Measurements from ENCODE around the gene FAM135A.
"Not testable (repeated sequence)": the region's sequence is repeated elsewhere in the genome, so short reads cannot be mapped to it uniquely, and the experiment has no call there.

Gene FAM135A

DNA sequence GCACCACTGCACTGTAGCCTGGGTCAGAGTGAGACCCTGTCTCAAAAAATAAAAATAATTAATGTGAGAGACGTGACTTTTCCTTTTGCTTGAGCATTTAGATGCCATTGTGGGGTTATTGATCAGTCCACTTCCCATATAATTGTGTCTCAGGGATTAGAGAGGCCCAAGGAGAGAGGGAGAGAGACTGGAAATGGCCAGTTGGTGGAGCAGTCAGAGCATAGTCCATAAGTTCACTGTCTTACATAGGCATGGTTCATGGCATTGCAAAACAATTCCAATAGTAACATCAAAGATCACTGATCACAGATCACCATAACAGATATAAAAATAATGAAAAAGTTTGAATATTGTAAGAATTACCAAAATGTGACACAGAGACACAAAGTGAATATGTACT, 138.3 kb downstream of the FAM135A start:
- no peak for DNase-seq

DNA sequence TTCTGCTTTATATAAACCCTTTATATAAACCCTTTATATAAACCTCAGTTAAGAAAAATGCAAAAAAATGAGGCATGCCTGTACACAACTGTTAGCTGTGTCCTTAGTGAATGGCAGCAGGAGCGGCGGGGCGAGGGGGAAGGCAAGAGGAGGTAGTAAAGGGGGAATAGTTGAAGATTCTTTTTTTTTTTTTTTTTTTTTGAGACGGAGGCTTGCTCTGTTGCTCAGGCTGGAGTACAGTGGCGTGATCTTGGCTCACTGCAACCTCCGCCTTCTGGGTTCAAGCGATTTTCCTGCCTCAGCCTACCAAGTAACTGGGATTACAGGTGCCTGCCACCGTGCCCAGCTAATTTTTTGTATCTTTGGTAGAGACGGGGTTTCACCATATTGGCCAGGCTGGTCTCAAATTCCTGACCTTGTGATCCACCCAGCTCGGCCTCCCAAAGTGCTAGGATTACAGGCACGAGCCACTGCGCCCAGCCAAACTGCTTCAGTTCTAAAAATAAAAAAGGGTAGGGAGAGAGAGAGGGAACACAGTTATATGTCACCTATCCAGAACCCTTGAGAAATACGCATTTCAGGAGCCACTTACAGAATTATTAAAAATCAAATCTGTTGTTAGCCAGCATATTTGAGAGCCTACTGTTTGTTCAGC, 139.1 kb downstream of the FAM135A start:
- not testable (repeated sequence) for DNase-seq

DNA sequence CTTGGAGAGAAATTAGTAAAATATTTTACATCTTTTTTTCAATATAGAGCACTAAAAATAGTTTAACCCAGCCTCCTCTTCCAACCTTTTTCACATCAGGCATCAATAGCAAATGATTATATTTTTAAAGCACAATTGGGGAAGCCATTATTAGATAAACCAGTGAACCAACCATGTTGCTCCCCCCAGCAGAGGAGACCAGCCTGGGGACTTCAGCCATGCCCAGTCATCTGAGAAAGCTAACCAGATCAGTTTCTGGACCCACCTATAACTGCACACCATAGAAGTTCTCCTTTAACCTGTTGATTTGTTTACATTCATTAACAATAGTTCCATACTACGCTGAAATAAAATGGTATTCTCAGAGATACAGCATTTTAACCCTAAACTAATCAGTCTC, 139.7 kb downstream of the FAM135A start:
- DNase-seq: no peak

DNA sequence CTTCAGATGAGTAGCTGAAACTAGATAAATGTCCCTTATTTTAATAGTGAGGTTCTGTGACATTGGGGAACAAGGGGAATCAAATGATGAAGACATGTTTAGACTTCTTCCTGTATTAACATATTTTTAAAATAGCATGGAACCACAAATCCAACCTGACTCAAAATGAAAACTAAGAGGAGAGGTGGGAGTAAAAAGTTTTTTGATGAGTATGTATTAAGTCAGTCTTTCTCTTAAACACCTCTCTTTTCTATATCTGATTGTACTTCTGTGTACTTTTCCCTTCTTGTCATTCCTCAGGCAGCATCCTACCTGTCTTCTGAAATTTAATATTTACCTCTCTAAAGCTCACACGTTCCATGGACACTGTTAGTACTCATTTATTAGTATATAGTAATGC, 144.7 kb downstream of the FAM135A start:
- no peak for DNase-seq

DNA sequence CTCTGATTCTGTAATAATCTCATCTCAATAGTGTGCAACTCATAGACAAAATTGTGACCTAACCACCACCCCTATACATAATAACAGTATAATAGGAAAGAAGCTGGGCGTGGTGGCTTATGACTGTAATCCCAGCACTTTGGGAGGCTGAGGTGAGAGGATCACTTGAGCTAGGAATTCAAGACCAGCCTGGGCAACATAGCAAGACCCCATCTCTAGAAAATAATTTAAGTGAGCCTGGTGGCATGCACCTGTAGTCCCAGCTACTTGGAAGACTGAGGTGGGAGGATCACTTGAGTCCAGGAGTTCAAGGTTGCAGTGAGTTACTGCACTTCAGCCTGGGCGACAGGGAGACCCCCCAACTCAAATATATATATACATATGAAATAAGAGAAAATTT, 149.1 kb downstream of the FAM135A start:
- DNase-seq: not testable (repeated sequence)

DNA sequence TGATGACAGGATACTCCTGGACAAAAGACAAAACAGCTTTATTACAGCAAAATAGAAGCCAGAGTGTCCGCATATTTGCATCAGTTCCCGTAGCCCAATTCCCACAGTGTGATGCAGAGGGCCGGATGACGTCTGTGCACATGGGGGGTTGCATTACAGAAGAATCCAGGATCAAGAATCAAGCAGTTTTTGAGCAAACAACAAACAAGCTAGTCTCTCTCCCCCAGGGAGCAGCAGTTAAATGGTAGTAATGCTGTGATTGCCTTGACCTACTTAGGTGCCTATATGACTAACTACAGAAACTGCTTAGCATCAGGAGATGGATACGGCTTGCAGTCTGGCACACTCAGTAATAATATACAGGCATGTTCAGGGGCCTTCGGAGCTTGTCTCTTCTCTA, 150.2 kb downstream of the FAM135A start:
- no peak for DNase-seq

DNA sequence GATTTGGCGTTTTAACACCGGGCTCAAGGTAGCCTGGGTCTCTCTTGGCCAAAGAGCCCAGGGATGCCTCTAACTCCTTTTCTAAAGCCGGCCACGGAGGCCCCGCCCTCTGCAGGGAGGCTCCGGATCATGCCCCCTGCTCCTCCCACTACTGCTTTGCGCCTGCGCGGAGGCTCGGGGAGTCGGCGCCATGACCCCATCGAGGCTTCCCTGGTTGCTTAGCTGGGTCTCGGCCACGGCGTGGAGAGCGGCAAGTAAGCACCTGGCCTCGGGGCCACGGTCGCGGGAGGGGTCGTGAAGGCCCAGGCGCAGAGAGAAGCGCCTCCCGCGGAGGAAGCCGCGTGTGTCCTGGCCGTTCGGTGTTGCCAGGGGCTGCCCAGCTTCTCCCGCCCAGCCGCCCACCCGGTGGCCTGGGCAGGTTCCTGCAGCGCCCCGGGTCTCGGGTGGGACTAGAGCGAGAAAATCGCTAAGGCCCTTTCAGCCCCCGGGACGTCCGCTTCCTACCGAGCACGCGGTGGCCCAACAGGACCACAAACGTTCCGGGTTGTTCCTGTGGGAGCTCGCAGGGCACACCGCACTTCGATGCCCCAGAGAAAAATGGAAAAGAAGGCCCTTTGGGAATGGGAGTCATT, 153.6 kb downstream of the FAM135A start, which contains the start of gene SDHAF4:
Gene SDHAF4, plus strand, starts transcription at position 180 of the 632 bp plus-strand sequence. Its CDS starts 11 bp downstream, at position 191.
- peak; percentile 95 for DNase-seq

DNA sequence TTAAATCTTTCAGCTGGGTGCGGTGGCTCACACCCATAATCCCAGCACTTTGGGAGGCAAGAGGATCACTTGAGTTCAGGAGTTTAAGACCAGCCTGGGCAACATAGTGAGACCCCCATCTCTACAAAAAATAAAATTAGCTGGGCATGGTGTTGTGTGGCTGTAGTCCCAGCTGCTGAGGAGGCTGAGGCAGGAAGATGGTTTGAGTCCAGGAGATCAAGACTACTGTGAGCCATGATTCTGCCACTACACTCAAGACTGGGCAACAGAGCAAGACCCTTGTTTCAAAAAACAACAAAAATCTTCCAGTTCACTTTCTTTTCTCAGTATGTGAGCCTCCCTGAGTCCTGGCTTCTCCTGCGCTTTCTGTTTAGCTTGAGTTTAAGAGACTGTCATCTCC, 161.3 kb downstream of the FAM135A start:
- DNase-seq: no peak

DNA sequence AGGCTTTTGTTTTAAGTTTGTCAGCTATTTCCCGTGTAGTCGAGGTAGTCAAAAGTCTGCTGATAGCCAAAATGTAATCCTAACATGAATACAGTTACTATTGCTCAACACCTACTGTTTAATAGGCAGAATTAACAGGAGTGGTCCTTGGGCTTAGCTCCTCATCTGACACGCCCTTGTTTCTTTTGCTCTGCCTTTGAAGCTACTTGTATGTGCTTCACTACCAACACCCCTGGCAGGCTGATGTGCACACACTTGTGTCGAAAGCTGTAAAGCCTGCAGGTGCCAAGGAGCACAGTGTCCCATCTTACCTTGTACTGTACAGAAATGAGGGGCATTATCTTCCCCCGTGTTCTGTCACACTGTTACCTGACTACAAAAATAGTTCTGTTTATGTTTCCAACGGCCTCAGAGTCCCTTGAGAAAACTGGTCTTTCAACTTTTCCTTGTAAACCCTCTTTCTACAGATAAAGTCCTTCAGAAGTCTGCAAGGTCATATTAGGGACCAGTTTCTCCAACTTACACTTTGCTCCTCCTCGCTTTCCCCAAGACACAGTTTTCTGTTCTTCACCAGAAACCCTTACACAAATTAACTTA, 162.7 kb downstream of the FAM135A start:
- no peak for DNase-seq

DNA sequence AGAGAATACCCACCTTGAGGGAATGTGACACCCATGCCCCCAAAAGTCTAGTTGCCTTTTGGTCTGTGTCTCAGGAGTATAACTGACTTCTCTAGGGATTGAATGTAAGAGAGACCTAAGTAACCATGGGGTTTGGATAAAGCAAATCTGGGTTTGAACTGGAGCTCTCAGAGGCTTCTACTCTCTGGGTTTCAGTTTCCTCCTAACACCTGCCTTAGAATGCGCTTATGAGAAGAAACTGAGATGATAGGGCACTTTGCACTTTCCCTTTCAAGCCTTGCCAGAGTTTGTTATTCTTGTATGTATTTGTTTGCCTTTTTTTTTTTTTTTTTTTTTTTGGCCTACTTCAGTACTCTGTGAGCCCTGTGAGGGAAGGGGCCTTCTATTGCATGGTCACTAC, 172.8 kb downstream of the FAM135A start:
- DNase-seq: no peak

DNA sequence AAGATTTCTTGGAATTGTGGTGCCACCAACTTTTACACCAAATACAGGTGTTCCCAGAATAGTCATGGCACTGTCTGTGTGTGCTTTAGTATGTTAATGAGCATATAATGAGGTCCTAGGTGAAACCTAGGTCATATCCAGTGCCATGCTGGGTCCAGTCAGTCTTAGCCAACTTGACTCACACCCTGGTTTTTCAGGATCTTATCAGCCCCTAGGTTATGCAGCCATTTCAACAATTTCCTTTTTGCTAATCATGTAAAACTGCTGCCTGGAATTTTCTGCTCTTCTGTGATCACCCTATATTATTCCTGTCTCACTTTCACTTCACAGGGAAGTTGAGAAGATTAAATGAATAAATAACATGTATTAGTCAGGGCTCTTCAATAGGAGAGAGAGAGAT, 177.1 kb downstream of the FAM135A start:
- no peak for DNase-seq

DNA sequence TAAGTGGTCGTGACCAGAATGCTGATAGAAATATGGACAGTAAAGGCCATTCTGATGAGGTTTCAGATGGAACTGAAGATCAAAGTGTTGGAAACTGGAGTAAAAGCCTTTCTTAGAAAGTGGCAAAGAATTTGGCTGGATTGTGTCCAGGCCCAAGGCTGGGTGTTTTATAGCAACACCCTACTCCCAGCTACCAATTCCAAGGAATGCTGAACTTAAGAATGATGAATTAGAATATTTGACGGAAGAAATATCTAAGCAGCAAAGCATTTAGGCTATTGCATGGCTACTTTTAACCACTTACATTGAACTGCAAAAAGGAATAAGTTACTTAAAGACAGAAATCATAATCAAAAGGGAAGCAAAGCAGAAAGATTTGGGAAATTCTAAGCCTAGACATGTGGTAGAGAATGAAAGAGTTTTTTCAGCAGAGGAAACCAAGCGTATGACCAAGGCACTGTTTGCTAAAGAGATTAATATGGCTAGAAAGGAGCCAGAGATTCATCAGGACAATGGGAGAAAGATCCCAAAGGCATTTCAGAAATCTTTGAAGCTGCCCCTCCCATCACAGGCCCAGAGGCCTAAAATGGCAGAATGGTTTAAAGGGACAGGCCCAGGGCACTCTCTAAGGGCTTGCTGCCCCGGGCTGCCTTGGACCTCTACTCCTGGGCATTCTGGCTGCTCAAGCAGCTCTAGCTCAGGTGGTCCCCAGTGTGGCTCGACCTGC, 179.2 kb downstream of the FAM135A start:
- no peak for DNase-seq

DNA sequence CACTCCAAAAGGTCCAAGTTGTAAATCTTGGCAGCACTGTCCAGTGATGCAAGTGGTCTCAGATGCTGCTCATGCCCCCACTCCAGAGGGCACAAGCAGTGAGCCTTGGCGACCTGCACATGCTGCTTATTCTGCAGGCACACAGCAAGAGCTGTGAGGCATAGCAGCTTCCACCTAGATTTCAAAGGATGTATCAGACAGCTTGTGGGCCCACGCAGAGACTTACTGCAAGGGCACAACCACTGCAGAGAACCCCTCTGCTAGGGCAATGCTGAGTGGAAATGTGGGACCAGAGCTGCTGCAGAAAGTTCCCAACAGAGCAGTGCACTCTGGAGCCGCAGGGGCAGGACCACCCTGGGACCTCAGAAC, 179.8 kb downstream of the FAM135A start:
- no peak for DNase-seq

DNA sequence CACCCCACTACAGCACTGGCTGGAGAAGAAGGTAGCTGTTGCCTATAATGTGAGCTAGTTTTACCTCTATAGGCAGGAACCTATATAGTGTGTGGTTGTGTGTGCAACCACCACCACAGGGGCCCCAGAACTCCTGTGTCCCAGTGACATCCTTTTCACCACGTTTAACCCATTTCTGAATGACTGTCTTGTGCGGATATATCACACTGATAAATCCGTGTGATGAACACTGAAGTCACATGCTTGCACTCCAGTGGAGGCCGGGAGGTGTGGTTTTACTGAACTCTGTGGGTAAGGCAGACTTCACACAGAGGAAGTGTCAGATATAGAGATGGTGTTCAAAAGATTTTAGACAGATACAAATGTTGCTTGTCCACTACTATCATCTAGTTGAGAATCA, 185.9 kb downstream of the FAM135A start:
- no peak for DNase-seq

DNA sequence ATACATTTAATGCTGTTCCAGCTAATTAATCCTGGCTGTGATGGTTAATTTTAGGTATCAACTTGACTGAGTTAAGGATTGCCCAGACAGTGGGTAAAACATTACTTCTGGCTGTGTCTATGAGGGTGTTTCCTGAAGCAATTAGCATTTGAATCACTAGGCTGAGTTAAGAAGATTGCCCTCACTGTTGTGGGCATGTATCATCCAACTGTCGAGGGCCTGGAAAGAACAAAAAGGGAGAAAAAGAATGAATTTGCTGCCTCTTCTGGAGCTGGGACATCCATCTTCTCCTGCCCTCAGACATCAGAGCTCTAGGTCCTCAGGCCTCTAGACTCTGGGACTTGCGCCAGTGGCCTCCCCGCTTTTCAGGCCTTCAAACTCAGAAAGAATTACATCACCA, 187.7 kb downstream of the FAM135A start:
- no peak for DNase-seq

DNA sequence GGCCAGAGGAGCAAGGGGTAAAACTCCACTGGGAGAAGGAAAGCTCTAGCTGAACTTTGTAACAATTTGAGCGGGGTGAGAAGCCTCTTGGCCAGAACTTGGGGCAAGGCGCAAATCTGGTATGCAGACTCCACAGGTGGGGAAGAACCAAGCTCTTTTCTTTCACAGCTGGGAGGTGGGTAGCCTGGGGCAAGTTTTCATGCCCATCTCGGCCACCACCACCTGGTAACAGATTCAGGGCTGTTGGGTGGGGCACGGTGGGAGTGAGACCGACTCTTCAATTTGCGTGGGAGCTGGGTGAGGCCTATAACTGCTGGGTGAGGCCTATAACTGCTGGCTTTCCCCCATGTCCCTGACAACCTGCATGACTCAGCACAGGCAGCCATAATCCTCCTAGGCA, 190.9 kb downstream of the FAM135A start:
- no peak for DNase-seq

DNA sequence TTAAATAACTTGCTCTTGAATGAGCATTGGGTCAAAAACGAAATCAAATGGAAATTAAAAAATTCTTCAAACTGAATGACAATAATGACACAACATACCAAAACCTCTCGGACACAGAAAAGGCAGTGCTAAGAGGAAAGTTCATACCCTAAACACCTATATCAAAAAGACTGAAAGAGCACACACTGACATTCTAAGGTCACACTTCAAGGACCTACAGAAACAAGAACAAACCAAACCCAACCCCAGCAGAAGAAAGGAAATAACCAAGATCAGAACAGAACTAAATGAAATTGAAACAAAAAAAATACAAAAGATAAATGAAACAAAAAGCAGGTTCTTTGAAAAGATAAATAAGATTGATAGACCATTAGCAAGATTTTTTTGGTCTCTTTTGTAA, 194.1 kb downstream of the FAM135A start:
- DNase-seq: not testable (repeated sequence)

DNA sequence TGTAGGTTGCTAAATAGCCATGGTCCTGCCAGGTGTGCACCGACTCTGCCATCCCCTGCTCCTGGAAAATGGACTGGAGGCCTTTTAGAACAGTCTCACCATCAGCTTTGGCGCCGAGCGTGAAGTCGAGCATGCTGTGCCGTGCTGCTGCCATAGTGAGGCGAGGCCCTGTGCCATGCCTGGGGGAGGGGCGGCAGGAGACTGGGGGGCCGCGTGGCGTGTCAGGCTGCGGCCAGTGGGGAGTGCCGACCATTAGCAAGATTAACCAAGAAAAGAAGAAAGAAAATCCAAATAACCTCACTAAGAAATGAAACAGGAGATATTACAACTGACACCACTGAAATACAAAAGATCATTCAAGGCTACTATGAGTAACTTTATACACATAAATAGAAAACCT, 195.9 kb downstream of the FAM135A start:
- not testable (repeated sequence) for DNase-seq
